ENCODE data around the gene OR10A3.

OR10A3 gene

GRCh38 chr11:7905549-7905948, 36.0 kb downstream of the OR10A3 start:
- H3K4ac ChIP-seq (ENCODE audit: low read depth in 1 of 2, low read length in 2 of 2), result no peak overlapping the region
- no peak overlapping the region for H2BK5ac ChIP-seq (ENCODE audit: low read depth, low read length, poor library complexity, severe bottlenecking)
- no peak for DNase-seq
- H3K27me3 ChIP-seq (ENCODE audit: control insufficient read depth in 1 of 2, insufficient read depth in 1 of 2, low read length in 2 of 2), result peaks cover 0 to 12% of the 10 kb centered on the region in 2 experiments
- H3K23ac ChIP-seq (ENCODE audit: low read length in 2 of 2), result peak overlapping the region in 1 of 2 experiments; percentile 79
- no peaks in the 10 kb centered on the region for H3K79me1 ChIP-seq (replicated peaks; ENCODE audit: low read length, poor library complexity, severe bottlenecking)
- H2AK5ac ChIP-seq (ENCODE audit: low read length, severe bottlenecking), result peak overlapping the region; percentile 87
- H3K18ac ChIP-seq (ENCODE audit: low read depth in 1 of 2, low read length in 2 of 2), result no peak overlapping the region
- H4K8ac ChIP-seq (ENCODE audit: low read length), result no peak overlapping the region
- H2BK120ac ChIP-seq (ENCODE audit: low read depth, low read length), result no peak overlapping the region
- H3K4me1 ChIP-seq (ENCODE audit: control insufficient read depth, insufficient read depth, low read depth, low read length), result peaks cover 8% of the 10 kb centered on the region
- H3K9ac ChIP-seq (ENCODE audit: low read length), result no peak overlapping the region
- H2BK15ac ChIP-seq (ENCODE audit: low read depth, poor library complexity, severe bottlenecking), result no peak overlapping the region
- H3K14ac ChIP-seq (ENCODE audit: low read length in 2 of 2), result no peak overlapping the region
- H3K9me3 ChIP-seq (ENCODE audit: control insufficient read depth, low read length), result no peaks in the 10 kb centered on the region
- no peak overlapping the region for H4K91ac ChIP-seq (ENCODE audit: low read length)
- 63% methylated on average over 9 of the region's 9 CpGs for WGBS
- H3K27ac ChIP-seq (ENCODE audit: low read length, poor library complexity, severe bottlenecking), result peak overlapping the region; percentile 36
- no peaks in the 10 kb centered on the region for H3K36me3 ChIP-seq (ENCODE audit: control insufficient read depth in 1 of 2, insufficient read depth in 2 of 2, low read depth in 1 of 2, low read length in 2 of 2)
- H3K4me2 ChIP-seq (ENCODE audit: low read length, poor library complexity, severe bottlenecking), result peak overlapping the region; percentile 9
- no peak overlapping the region for H3K4me3 ChIP-seq (ENCODE audit: insufficient read depth in 1 of 2, low read depth in 1 of 2, low read length in 2 of 2)
- no peak overlapping the region for H2AFZ ChIP-seq (ENCODE audit: low read depth, low read length)
- no peak overlapping the region for H2BK12ac ChIP-seq (ENCODE audit: low read length in 2 of 2)

DNA sequence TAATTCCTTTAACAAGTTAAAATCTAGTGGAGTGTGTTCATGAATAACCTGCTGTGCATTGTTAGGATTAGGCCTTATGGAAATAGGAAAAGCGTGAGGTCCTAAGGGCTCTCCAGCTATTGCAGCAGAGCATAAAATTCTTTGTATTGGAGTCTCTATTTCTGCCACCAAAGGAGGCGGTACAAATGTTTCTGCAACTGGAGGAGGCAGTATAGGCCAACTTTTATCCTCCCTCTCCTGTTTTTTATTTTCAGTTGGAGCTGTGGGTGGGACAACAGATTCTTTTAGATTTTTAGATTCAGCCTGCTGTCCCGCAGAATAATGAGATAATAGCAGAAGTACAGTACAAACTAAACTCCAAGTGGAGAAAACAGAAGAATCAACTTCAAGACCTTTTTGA, 36.6 kb downstream of the OR10A3 start:
- WGBS, result 73% methylated on average over 1 of the region's 3 CpGs
- Histone ChIP-seq H3K36me3 (ENCODE audit: control insufficient read depth in 1 of 2, insufficient read depth in 2 of 2, low read depth in 1 of 2, low read length in 2 of 2) (no peaks in the 10 kb centered on the region), H3K27ac (ENCODE audit: low read length, poor library complexity, severe bottlenecking) (peak overlapping the region; percentile 36), H2AK5ac (ENCODE audit: low read length, severe bottlenecking) (no peak overlapping the region), H3K79me1 (replicated peaks; ENCODE audit: low read length, poor library complexity, severe bottlenecking) (no peaks in the 10 kb centered on the region), H2BK120ac (ENCODE audit: low read depth, low read length) (no peak overlapping the region), H3K14ac (ENCODE audit: low read length in 2 of 2) (no peak overlapping the region), H3K18ac (ENCODE audit: low read depth in 1 of 2, low read length in 2 of 2) (no peak overlapping the region), H2BK15ac (ENCODE audit: low read depth, poor library complexity, severe bottlenecking) (no peak overlapping the region), H4K91ac (ENCODE audit: low read length) (no peak overlapping the region), H3K9me3 (ENCODE audit: control insufficient read depth, low read length) (no peaks in the 10 kb centered on the region), H2BK5ac (ENCODE audit: low read depth, low read length, poor library complexity, severe bottlenecking) (no peak overlapping the region), H3K4me1 (ENCODE audit: control insufficient read depth, insufficient read depth, low read depth, low read length) (peaks cover 8% of the 10 kb centered on the region), H3K4ac (ENCODE audit: low read depth in 1 of 2, low read length in 2 of 2) (no peak overlapping the region), H3K23ac (ENCODE audit: low read length in 2 of 2) (no peak overlapping the region), H3K9ac (ENCODE audit: low read length) (no peak overlapping the region), H3K27me3 (ENCODE audit: control insufficient read depth in 1 of 2, insufficient read depth in 1 of 2, low read length in 2 of 2) (peaks cover 0 to 12% of the 10 kb centered on the region in 2 experiments), H4K8ac (ENCODE audit: low read length) (no peak overlapping the region), H3K4me2 (ENCODE audit: low read length, poor library complexity, severe bottlenecking) (peak overlapping the region; percentile 3), H2AFZ (ENCODE audit: low read depth, low read length) (no peak overlapping the region), H3K4me3 (ENCODE audit: insufficient read depth in 1 of 2, low read depth in 1 of 2, low read length in 2 of 2) (no peak overlapping the region), H2BK12ac (ENCODE audit: low read length in 2 of 2) (no peak overlapping the region)
- no peak for DNase-seq

DNA sequence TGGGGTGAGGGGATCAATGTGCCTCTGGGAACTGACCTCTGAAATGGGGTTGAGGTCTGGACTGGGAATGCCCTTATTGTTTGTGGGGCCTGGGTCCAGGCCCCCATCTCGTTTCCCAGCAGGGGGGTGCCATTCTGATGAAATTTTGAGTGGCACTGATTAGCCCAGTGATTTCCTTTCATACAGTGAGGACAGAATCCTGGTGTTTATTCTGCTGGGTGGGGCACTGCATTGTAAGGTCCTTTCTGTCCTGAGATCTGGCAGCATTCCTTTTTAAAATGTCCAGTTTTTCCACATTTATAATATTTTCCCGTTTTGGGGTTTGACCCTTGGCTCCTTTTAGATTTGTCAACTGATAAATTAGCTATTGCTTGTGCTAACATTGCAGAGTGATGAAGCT, 37.6 kb downstream of the OR10A3 start:
- 35% methylated on average over 1 of the region's 2 CpGs for WGBS
- H3K4me1 ChIP-seq (ENCODE audit: control insufficient read depth, insufficient read depth, low read depth, low read length), result peaks cover 8% of the 10 kb centered on the region
- no peak overlapping the region for H3K4me3 ChIP-seq (ENCODE audit: insufficient read depth in 1 of 2, low read depth in 1 of 2, low read length in 2 of 2)
- no peak overlapping the region for H3K27ac ChIP-seq (ENCODE audit: low read length, poor library complexity, severe bottlenecking)
- H4K91ac ChIP-seq (ENCODE audit: low read length), result no peak overlapping the region
- no peak overlapping the region for H2BK120ac ChIP-seq (ENCODE audit: low read depth, low read length)
- no peak overlapping the region for H3K18ac ChIP-seq (ENCODE audit: low read depth in 1 of 2, low read length in 2 of 2)
- no peaks in the 10 kb centered on the region for H3K79me1 ChIP-seq (replicated peaks; ENCODE audit: low read length, poor library complexity, severe bottlenecking)
- H3K23ac ChIP-seq (ENCODE audit: low read length in 2 of 2), result no peak overlapping the region
- no peak overlapping the region for H2BK5ac ChIP-seq (ENCODE audit: low read depth, low read length, poor library complexity, severe bottlenecking)
- H4K8ac ChIP-seq (ENCODE audit: low read length), result no peak overlapping the region
- no peak overlapping the region for H2BK12ac ChIP-seq (ENCODE audit: low read length in 2 of 2)
- H3K4ac ChIP-seq (ENCODE audit: low read depth in 1 of 2, low read length in 2 of 2), result no peak overlapping the region
- H3K4me2 ChIP-seq (ENCODE audit: low read length, poor library complexity, severe bottlenecking), result peak overlapping the region; percentile 21
- H2BK15ac ChIP-seq (ENCODE audit: low read depth, poor library complexity, severe bottlenecking), result no peak overlapping the region
- H2AFZ ChIP-seq (ENCODE audit: low read depth, low read length), result no peak overlapping the region
- H3K9ac ChIP-seq (ENCODE audit: low read length), result no peak overlapping the region
- H3K14ac ChIP-seq (ENCODE audit: low read length in 2 of 2), result no peak overlapping the region
- no peaks in the 10 kb centered on the region for H3K9me3 ChIP-seq (ENCODE audit: control insufficient read depth, low read length)
- peaks cover 0 to 12% of the 10 kb centered on the region in 2 experiments for H3K27me3 ChIP-seq (ENCODE audit: control insufficient read depth in 1 of 2, insufficient read depth in 1 of 2, low read length in 2 of 2)
- DNase-seq, result no peak
- H2AK5ac ChIP-seq (ENCODE audit: low read length, severe bottlenecking), result no peak overlapping the region
- no peaks in the 10 kb centered on the region for H3K36me3 ChIP-seq (ENCODE audit: control insufficient read depth in 1 of 2, insufficient read depth in 2 of 2, low read depth in 1 of 2, low read length in 2 of 2)

DNA sequence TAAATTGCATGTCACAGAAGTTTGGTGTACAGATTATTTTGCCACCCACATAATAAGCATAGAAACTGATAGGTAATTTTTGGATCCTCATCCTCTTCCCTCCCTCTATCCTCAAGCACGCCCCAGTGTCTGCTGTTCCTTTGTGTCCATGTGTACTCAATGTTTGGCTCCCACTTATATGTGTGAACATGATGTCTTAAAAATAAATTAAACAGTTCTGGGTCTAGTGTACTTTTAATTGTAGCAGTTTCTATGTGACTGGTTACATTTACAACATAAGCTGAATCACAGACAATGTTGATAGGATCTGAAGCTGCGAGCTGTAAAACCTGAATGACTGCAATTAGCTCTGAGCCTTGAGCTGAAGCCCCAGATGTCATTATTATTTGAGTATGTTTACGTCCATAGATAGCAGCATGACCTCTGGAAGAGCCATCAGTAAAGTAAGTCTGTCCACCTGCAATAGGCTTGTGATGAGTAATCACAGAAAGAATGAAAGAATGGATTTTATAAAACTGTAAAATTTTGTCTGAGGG, 40.1 kb downstream of the OR10A3 start:
- peaks cover 0 to 12% of the 10 kb centered on the region in 2 experiments for H3K27me3 ChIP-seq (ENCODE audit: control insufficient read depth in 1 of 2, insufficient read depth in 1 of 2, low read length in 2 of 2)
- 23% methylated on average over 2 of the region's 3 CpGs for WGBS

More for the DNA sequence above, 40.1 kb downstream of the OR10A3 start:
- Histone ChIP-seq H2AK5ac (ENCODE audit: low read length, severe bottlenecking) (no peak overlapping the region), H2BK12ac (ENCODE audit: low read length in 2 of 2) (no peak overlapping the region), H3K4ac (ENCODE audit: low read depth in 1 of 2, low read length in 2 of 2) (no peak overlapping the region), H3K23ac (ENCODE audit: low read length in 2 of 2) (no peak overlapping the region), H3K79me1 (replicated peaks; ENCODE audit: low read length, poor library complexity, severe bottlenecking) (no peaks in the 10 kb centered on the region), H3K9me3 (ENCODE audit: control insufficient read depth, low read length) (no peaks in the 10 kb centered on the region), H3K4me2 (ENCODE audit: low read length, poor library complexity, severe bottlenecking) (no peak overlapping the region), H3K4me1 (ENCODE audit: control insufficient read depth, insufficient read depth, low read depth, low read length) (peaks cover 7% of the 10 kb centered on the region), H3K27ac (ENCODE audit: low read length, poor library complexity, severe bottlenecking) (no peak overlapping the region), H2BK120ac (ENCODE audit: low read depth, low read length) (no peak overlapping the region), H3K14ac (ENCODE audit: low read length in 2 of 2) (no peak overlapping the region), H3K4me3 (ENCODE audit: insufficient read depth in 1 of 2, low read depth in 1 of 2, low read length in 2 of 2) (no peak overlapping the region), H2AFZ (ENCODE audit: low read depth, low read length) (no peak overlapping the region), H3K18ac (ENCODE audit: low read depth in 1 of 2, low read length in 2 of 2) (no peak overlapping the region), H2BK15ac (ENCODE audit: low read depth, poor library complexity, severe bottlenecking) (no peak overlapping the region), H3K9ac (ENCODE audit: low read length) (no peak overlapping the region), H2BK5ac (ENCODE audit: low read depth, low read length, poor library complexity, severe bottlenecking) (no peak overlapping the region), H3K36me3 (ENCODE audit: control insufficient read depth in 1 of 2, insufficient read depth in 2 of 2, low read depth in 1 of 2, low read length in 2 of 2) (no peaks in the 10 kb centered on the region), H4K91ac (ENCODE audit: low read length) (no peak overlapping the region), H4K8ac (ENCODE audit: low read length) (no peak overlapping the region)
- no peak for DNase-seq
